Fibroblast of skin of right biceps (primary cell): ENCODE measurements around the gene ADORA3.

Experiments
- DNase-seq: peaks from one replicate; pipeline ENCODE4 v3.0.0-alpha.2; 2013

The ADORA3 gene

DNA sequence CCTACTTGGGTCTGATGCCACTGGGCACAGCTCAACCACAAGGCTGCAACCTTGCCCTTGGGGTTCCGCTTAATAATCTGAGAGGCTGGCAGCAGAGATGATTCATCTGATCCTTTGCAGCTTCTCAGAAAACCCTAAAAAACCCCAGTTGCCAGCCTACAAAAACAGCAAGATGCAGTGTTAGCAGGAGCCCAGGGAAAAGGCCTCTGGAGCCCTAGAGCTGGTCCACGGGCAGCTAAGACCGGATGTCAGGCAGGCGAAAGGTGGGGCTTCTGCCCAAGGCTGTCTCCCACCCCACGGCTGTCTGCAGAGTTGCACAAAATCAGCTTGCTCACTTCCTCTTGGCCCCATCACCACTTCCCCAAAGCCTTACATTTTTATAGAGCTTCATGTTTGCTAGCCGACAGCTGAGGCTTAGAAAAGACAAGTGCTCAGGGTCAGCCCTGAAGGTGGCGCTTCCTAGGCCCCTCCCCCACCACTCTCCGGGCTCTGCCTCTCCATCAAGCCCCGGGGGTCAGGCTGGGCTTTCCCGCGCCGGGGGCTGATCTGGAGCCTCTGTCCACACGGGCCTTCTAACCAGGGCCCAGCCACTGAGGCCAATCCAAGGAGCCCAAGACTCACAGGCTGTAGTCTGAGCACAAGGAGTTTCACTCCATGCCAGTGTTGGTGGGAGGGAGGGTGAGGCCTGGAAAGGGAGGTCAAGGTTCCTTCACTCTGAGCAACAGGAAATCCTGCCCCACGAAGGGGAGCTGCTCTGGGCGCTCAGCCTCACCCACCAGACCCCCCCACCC is 4.2 kb upstream of the ADORA3 start:
- DNase-seq: peak; percentile 63

DNA sequence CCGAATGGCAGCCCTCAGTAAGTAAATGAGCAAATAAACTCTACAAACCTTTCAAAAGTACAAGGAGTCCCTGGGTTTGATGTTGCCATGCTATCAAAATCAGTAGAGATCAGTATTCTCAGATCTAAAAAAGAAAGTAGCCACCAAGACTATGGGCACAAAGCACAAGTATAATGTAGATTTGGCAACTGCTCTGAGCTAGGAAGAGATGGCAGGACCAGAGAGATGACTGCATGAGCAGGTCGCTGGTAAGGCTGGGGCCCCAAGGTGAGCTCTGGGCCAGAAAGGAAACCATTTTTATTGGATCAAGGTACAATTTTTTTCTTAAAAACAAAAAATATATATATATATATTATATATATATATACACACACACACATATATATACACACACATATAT is 3.1 kb upstream of the ADORA3 start:
- DNase-seq: no peak

DNA sequence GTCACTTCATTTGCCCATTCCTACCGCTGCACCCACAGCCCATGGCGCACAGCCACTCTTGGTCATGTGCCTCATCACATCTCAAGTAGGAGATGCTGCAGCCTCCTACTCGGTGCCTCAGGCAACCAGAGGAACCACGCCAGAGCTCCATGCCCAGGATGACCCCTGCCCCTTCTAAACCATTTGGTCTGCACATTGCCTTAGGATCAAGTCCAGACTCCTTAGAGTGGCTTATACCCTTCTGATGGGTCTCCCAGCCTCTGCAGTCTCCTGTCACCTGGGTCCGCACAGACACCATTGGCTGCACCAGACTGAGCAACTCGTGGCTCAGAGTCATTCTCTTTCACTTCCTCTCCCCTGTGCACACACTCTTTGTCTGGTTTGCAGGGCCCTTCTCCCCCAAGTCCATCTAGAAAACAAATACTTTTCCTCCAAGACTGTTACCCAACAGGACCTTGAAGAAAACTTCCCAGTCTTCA is 2.2 kb upstream of the ADORA3 start:
- DNase-seq: no peak

DNA sequence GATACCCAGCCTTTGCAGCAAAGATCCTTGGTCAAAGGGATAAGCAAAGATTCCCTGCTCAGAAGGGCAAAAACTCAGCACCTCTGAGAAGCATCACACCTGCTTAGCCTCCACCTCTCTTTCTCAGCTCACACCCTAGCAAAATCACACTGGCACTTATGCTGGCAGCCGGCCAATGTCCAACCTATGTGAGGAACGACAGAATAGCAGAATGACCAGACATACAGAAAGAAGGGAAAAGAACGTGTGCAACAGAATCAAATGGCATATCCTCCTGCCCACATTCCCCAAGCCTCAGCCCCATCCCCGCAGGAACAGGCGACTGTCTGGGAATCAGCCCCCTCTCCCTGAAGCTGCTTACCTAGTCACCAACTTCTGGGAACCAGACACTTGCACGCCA is 664 bp upstream of the ADORA3 start:
- no peak for DNase-seq

DNA sequence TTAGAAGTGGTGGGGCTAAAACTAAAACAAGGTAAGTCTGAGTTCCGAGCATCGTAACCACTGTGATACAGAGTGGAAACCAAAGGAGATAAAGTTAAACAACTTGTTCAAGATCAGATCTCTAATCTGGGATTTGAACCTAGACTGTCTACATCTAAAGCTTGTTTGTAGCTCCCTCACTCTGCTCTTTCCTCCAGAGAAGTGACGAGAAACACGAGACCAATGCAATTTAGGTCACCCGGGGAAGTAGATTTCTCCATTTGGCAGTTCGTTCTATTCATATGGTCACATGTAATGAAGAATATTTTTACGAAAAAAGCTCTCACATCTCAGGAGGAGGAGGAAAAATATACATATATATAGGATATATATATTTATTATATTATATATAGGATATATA is 1.8 kb downstream of the ADORA3 start:
- no peak for DNase-seq

DNA sequence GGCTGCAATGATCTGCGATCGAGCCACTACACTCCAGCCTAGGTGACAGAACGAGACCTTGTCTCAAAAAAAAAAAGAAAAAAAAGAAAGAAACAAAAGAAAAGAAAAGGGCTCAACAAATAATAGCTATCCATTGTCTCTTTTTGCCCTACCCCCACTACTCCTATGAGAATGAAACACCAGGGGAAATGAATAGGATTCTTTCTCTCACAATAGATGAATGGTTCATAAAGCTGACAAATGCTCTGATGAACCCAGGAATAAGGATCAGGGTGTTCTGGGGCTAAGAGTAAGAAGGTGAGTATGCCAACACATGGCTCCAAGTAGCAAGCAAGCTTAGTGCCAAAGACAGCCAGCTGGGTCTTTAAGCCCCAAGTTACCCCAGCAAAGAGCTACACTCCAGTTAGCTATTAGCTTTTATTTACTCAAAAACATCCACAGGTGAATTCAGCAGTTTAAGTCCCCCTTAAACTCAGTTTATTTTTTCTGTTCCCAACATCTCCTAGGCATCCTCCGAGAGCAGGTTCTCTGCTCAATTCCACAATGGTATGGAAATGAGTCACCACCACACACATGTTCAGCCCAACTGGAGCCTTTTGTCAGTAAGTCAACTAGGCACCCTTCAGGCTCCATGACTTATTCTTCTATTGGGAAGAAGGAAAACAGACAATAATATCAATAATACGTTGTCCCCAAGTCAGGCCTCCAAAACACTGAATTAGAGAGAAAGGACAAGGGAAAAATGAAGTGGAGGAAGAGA is 4.2 kb downstream of the ADORA3 start:
- DNase-seq: no peak

DNA sequence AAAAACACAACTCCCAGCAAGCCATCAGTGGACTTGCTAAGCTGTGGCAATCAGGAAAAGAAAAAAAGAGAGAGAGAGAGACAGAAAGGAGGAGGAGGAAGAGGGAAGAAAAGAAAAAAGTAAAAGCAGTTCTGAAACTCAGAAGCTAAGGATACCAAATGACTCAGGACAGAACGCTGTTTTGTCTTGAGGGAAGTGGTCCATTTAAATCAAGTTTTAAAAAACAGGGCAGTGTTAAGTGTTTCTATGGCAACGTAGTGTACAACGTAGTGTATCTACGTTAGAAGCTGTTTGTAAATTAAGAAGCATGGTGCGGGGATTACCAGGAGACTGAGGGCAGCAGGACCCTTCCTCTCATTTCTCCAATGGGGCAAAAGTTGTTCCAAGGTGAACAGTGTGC is 5.8 kb downstream of the ADORA3 start:
- DNase-seq: no peak

DNA sequence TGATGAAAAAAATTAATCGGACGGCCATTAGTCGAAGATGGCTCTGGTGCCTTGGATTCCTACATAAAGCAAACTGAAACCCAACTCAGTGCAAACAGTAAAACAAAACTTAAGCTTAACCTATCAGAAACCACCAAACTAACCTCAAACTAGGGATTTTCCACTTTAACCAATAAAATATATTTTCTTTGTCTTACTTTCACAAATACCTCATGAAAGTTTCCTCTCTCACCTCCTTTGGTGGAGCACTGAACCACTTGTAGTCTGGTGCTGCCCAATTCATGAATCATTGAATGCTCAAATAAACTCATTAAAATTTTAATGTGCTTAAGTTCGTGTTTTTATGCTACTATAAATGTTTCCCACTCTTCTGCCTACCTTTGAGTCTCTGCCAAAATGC is 7.0 kb downstream of the ADORA3 start:
- DNase-seq: no peak

DNA sequence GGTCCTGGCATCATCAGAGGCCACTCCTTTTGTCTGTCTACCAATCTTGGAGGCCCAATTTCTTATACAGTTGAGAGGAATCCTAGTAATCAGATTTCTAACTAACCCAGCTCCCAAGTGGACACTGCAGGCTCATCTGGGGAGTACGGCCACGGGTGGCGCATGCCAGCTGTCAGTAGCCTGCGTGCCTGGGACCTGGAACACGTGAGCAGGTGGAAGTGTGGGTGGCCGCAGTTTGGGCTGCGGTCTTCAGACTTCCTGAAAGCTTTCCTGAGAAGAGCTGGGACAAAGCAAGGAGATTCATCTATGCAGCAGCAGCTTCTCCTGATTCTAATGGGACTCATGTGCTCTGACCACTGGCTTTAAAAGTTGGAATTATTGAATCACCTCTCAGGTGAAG is 12.4 kb downstream of the ADORA3 start:
- DNase-seq: no peak

DNA sequence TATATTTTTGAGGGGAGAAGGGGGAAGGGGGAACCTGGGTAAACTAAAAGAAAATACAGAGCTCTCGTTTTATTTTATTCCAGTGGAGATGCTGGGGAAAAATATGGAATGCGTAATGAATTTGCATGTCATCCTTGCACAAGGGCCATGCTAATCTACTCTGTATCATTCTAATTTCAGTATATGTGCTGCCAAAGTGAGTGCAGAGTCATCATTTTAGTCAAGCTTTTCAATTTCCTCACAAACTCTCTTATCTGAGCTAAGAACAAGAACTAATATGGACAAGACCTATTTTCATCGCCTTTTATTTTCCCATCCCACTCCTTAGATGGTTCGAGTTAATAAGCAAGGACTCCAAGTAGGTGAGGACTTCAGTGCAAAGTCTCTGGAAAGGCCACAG is 13.2 kb downstream of the ADORA3 start:
- DNase-seq: no peak

DNA sequence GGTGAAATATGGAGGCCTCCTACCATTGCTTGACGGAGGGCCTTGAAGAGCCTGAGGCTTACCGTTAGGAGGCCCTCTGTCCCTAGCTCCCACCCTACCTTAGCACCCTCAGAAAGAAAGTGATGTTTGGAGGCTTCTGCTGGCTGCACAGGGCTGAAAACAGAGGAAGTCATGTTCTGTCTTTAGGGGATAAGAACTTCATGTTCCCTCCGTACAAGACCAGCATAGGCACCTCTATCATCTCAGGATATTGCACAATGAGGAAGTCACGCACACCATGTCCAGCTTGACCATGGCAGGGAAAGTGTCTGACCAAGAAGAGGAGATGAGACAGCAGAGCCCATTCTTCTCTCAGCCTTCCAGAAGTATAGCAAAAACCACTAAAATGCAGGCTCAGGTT is 13.8 kb downstream of the ADORA3 start:
- DNase-seq: no peak

DNA sequence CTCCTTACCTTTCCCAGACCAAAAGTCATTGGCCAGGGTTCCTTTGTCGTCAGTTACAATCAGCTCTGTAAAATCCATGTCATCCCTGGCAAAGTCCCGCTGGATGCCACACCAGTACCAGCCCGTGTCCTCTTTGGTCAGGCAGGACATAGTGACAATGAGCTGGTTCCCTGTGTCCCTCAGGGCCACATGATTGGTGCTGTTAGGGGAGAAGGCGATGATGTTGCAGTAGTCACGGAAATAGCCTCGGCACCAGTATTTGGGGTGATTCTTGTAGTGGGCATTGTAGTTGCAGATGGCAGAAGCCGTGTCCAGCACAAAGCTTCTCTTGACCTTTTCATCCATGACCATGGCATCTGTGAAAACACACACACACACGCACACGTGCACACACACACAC is 14.8 kb downstream of the ADORA3 start:
- no peak for DNase-seq

DNA sequence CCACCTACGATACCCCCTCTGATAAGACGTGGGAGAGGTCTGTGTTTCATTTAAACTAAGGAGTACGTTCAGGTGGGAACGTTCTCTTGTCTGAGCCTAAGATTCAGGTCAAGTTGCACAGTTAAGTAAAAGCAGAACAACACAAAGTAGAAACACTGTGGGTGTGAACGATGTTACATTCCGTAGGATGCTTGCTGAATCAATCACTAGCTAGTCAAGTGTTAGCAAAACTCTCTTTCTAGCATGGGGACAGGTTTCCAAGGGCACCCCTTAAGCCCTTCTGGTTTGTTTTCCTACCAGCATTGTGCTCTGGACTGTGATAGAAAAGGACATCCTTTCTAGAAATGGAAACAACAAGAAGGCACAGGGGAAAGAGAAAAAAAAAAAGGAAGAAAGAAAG is 16.3 kb downstream of the ADORA3 start:
- DNase-seq: no peak

DNA sequence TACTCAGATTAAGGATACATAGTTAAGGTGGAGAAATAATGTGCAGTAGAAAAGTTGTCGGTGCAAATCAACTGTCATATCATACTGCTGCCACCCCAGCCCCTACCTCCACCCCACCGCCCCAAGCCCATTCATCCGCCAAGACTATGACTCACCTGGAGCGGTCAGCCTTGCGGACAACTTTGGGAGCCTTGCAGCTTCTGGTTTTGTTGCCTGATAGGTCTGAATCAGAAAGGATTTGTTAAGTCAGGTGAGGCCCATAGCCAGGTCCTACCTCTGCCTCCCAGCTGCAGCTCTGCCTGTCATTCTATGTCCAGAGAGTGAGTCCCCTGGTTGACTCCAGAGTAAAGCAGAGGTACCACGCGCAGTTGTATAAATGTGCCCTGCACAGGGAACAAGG is 17.0 kb downstream of the ADORA3 start:
- DNase-seq: no peak

DNA sequence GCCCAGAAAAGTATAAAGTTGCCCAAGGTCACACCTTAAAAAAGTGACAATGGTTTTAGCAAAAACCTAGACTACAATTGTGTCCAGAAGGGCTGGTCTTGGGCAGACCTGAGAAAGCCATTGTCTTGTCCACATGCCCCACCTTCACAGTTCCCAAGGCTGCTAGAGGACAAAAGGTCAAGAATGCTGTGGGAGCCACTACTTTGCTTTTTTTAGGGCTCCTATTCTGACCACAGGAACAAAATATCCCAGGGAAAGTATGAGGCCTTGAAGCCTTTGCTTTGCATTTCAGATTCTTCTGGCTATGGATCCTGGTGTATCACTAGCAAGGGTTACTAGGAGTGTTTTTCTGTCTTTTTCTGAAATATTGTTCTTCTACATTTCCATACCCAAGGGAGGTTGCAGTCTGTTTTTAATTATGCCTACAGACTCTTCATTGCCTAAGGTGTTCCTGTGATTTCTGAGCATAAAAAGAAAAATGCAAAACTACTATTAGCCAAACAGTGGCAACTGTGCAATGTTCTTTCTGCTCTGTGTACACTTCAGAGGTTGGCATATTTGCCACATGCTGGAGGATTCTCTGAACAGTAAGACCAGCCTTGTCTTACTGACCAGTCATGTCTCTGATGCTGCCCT is 18.9 kb downstream of the ADORA3 start:
- no peak for DNase-seq

DNA sequence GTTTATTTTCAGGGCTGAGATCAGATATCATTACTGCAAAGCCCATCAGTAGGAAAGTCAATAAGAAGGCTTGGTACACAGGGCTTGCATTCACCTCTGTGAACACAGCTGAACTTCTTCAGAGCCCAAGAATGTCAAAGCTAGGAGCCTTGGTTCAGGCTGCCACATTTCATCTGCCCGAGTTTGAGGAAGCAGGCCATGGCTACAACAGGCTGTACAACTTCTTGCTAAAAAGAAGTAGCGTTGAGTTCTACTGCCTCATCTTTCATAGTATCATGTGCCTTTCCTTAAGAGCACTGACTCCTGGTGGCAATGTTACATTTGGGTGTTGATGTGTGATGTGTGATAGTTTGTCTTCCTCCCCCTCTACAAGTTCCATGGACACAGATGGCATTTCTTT is 19.6 kb downstream of the ADORA3 start:
- DNase-seq: no peak

DNA sequence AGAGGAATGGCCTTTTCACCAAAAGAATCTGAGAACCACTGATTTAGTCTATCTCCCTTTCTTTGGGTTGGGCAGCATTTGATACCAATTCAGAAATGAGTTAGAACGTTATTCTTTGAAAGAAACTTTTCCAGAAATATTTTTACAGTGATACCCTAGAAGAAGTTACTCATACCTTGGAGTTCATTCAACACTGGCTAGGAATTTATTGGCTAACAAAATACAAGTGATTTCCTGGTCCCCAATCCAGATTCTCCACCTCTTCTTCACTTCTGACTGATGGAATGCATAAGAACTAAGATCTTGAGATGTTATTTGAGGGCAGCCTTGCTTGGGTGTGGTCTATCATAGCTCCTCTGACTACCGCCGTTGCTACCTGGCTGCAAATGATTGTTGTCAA is 20.3 kb downstream of the ADORA3 start:
- peak; percentile 38 for DNase-seq

DNA sequence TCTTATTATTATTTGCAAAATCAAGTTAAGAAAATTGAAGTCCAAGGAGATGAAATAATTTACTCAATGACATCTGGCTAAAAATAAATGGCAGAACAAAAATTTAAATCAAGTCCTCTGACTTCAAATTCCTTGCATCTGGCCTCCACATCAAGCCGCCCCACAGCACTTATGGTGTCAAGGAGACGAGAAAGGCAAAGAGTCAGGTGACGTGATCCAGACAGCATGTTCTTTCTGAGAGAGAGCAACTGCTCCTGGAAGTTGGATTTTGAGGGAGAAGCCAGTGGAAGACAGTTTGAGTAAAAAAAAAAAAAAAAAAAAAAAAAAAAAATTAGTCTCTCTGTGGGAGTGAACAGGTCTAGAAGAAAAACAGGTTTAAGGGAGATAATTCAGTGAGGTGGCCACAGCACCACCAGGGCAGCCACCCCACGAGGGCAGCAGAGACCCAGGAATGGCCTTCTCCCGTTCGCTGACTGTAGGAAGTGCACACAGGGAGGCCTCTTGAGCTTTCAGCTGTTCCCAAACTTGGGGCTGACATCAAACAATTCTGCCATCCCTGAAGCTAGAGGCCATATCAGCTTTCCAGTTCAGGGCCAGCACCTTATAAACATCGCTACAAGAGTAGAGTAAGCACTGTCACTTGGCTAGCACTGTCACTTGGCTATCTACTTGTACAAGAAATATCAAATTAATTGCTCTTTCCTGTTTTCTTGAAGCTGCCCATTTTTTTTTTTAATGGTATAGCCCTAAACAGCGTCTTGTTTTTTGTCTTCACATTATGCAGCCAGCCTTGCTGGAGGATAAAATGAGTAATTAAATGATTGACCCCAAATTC is 21.8 kb downstream of the ADORA3 start:
- DNase-seq: peak; percentile 59

DNA sequence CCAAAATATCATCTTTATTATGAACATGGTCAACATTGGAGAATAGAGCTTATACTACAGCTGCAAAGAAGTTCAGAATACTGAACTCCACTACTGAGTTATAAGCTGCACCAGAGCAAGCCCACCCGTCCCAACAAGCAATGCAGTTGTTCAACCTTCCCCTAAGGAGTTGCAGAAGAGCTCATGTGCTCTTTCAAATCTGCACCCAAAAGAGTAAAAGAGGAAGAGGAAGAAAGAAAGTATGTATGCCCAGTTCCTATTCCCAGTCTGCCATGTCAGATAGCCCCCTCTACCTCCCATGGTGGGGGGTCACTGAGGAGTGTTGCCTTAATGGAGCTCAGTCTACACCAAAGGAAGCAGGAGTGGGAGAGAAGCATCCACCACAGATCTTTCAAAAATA is 22.8 kb downstream of the ADORA3 start:
- no peak for DNase-seq

DNA sequence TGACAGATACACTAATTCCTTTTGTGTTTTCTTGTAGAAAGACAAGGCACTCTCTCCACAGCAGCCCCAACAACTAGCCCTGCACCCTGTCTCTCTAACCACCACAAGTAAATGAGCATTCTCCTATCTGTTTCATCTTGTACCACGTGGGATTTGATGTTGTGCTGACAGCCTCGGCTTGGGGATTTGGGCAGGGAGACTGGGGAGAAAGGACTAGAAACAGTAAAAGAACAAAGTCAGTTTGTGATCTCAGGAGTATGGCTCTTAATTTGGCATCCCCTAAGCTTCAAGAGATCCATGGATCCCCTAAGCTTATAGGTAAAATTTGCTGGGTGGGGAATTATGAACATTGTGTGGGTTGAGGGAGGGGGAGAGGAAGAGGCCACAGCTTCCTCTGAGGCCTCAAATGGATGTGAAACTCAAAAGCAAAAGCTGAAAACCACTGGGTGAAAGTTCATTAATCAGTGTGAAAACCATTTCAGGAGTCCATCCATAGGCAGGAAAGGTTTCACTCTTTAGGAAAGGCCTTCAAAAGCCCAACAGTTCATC is 26.6 kb downstream of the ADORA3 start:
- no peak for DNase-seq

DNA sequence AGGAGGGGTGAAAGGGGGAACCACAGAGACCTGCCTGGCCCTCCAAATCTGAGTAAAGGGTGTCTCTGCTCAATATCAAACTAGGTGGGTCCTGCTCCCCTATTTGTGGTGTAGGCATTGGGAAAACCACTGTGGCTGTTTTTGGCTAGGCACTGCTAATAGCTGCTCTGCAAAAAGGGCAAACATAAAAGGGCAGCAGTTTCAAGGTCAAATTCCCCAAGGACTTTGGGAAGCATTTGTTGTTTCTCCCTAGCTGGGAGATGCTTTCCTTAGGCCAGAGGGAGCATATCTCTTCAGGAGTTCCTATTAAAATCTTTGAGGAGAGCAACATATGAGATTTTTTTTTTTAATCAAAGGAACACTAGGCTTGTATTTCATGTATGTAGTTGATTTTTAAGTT is 27.2 kb downstream of the ADORA3 start:
- no peak for DNase-seq

DNA sequence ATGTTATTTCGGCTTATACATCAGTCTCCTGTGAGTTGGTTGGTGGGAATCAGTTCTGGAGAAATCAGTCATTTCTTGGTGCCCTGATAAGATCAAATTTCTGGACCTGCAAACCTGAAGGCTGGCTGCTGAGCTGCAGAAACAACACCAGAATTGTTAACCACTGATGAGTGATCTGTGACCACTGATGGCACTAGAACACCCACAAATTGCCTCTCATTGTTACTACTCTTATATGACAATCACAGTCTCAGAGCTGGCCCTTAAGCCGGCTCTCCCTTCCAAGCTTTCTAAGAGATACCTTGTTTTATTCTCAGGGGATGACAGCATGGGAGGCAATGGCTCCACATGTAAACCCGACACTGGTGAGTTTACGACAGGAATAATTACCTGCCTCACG is 27.7 kb downstream of the ADORA3 start:
- no peak for DNase-seq

DNA sequence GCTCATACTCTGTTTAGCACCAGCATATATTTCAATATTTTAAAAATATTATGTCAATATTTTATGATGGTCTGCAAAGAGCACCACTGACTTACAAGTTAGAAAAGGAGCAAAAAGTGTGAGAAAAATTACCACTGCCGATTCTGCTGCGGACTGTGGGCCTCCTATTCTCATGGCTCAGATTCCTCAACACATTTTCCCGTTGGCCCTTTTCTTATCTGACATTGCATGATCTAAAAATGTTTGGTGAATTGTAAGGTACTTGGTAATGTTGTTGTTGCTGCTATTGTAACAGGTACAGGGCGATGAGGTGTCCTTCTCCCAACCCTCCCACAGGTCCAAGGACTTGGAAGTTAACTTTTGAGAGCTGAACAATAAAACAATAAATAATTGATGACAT is 28.9 kb downstream of the ADORA3 start:
- DNase-seq: no peak
